HepG2 (cell line): ENCODE results near the gene FNIP2. TPM values are rescaled to one million over a fixed set of nuclear protein-coding genes. Genes with fewer than 3 reads are reported as not detected.

ENCODE experiments used
- AHDC1 ChIP-seq: sonication (generic); formaldehyde crosslinking; IDR thresholded peaks from 2 replicates; pipeline ENCODE4 v1.5.1; 2020; ENCODE audit warnings: mild to moderate bottlenecking, missing genetic modification reagents, borderline replicate concordance
- ARID3A ChIP-seq: IDR thresholded peaks from 2 replicates; pipeline ENCODE4 v1.6.1; 2012; ENCODE audit warnings: low read depth, low read length, improper control_type of control experiment
- DRAP1 ChIP-seq: IDR thresholded peaks from 2 replicates; pipeline ENCODE4 v1.6.1; 2016; ENCODE audit warnings: missing genetic modification reagents, missing compliant biosample characterization
- HMG20A ChIP-seq: IDR thresholded peaks from 2 replicates; pipeline ENCODE4 v1.6.1; 2016; ENCODE audit warnings: borderline replicate concordance
- KDM6A ChIP-seq: IDR thresholded peaks from 2 replicates; pipeline ENCODE4 v1.6.1; 2016; ENCODE audit warnings: low read depth
- POLR2AphosphoS5 ChIP-seq: IDR thresholded peaks from 2 replicates; pipeline ENCODE4 v1.6.1; 2012; ENCODE audit warnings: low read depth, low read length
- SIX4 ChIP-seq: sonication (generic); formaldehyde crosslinking; IDR thresholded peaks from 2 replicates; pipeline ENCODE4 v1.4.0; 2020; ENCODE audit warnings: missing genetic modification reagents
- ZFP36L2 ChIP-seq: sonication (generic); formaldehyde crosslinking; IDR thresholded peaks from 2 replicates; pipeline ENCODE4 v1.4.0; 2020; ENCODE audit warnings: missing genetic modification reagents
- ZNF124 ChIP-seq: sonication (generic); formaldehyde crosslinking; IDR thresholded peaks from 2 replicates; pipeline ENCODE4 v1.4.0; 2020; ENCODE audit warnings: missing genetic modification reagents
- ZNF326 ChIP-seq: sonication (generic); formaldehyde crosslinking; IDR thresholded peaks from 2 replicates; pipeline ENCODE4 v1.4.0; 2020; ENCODE audit warnings: missing genetic modification reagents, borderline replicate concordance
- ZSCAN31 ChIP-seq: sonication (generic); formaldehyde crosslinking; IDR thresholded peaks from 2 replicates; pipeline ENCODE4 v1.5.0; 2020; ENCODE audit warnings: low read depth, mild to moderate bottlenecking, missing genetic modification reagents
- polyA plus RNA-seq, 8 experiments: library from polyadenylated mRNA; depleted of rRNA in 3 of 8; stranded (reverse) in 7 of 8; unstranded in 1 of 8; fragments of >200 nt; fragmentation: Illumina TruSeq in 4 of 8; extraction: Trizol in 4 of 8; gene quantifications; 2 replicates each; pipeline versions ENCODE4 v1.2.1 to v1.2.3, GENCODE V29; 2011 to 2016; ENCODE audit warnings: low read depth in 4 of 8, missing spikeins in 1 of 8, mixed read lengths in 1 of 8; ENCODE audit not compliant: insufficient read depth in 1 of 8
- total RNA-seq, 5 experiments: library from RNA; depleted of rRNA; stranded (reverse); fragments of >200 nt; fragmentation: Illumina TruSeq; extraction: Trizol; gene quantifications; 2 replicates each; pipeline ENCODE4 v1.2.3, GENCODE V29; 2016; ENCODE audit warnings: low read depth in 1 of 5

FNIP2 gene
- total and polyA plus RNA-seq, 2 of the 13 experiments (the other 11 are each of a cell fraction or from before 2014, with no cell fraction given), result 15.5 to 21.0 TPM

GRCh38 chr4:158826882-158827281 lies 58.1 kb downstream of the FNIP2 start (continued):
- peak; percentile 99 for TF ChIP-seq AHDC1
- TF ChIP-seq ZSCAN31, result peak; percentile 45; the same call in 1 of the 2 replicates
- TF ChIP-seq ARID3A, result peak; percentile 82
- peak; percentile 65; the same call in 1 of the 2 replicates for TF ChIP-seq SIX4 (CRISPR knock-in tag)
- no peak for TF ChIP-seq ZNF326 (CRISPR knock-in tag)
- TF ChIP-seq ZNF124, result peak; percentile 71; the same call in 1 of the 2 replicates
- peak; percentile 69; the same call in 1 of the 2 replicates for TF ChIP-seq DRAP1 (CRISPR knock-in tag)
- 0 out of 2 replicates have a peak, but pooled peaks have one; percentile 15 for TF ChIP-seq POLR2AphosphoS5
- TF ChIP-seq ZFP36L2 (CRISPR knock-in tag), result no peak
- 0 out of 2 replicates have a peak, but pooled peaks have one; percentile 28 for TF ChIP-seq KDM6A (CRISPR knock-in tag)
- TF ChIP-seq HMG20A (CRISPR knock-in tag), result peak; percentile 88; the same call in 1 of the 2 replicates
